ENCODE results near the gene TNNT3.

The TNNT3 gene

GRCh38 chr11:1930462-1930830 lies 10.9 kb downstream of the TNNT3 start:
- no peak for TF ChIP-seq CTCF (IDR thresholded peaks at IDR 0.05; ENCODE audit: low read depth, low read length, missing control alignments)
- H3K4me3 ChIP-seq (ENCODE audit: low read depth, low read length), result no peak overlapping the region
- DNase-seq (ENCODE audit: low read depth), result no peak

- DNase-seq (ENCODE audit: low read depth), result no peak
- H3K4me3 ChIP-seq (ENCODE audit: low read depth, low read length), result no peak overlapping the region
- TF ChIP-seq CTCF (IDR thresholded peaks at IDR 0.05; ENCODE audit: low read depth, low read length, missing control alignments), result no peak
Observed at GRCh38 chr11:1931341-1932104, 12.0 kb downstream of the TNNT3 start.

DNA sequence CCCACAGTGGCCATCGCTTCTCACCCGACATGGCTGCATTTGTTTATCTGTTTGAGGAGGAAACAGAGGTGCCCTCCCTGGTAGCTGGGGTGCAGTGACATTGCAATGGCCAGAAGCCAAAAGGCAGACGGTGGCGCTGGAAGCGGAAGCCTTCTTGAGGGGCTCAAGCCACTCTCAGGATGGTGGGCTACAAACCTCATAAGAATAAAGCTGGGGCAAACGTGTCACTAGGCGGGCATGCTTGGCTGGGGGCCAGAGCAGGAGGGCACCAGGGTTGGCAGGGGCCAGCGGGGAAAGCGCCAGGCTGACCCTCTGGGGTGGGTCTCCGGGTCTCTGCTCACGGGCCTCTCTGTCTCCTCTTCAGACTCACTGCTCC lies 12.6 kb downstream of the TNNT3 start:
- TF ChIP-seq CTCF (IDR thresholded peaks at IDR 0.05; ENCODE audit: low read depth, low read length, missing control alignments), result no peak
- no peak overlapping the region for H3K4me3 ChIP-seq (ENCODE audit: low read depth, low read length)
- DNase-seq (ENCODE audit: low read depth), result no peak

- DNase-seq (ENCODE audit: low read depth), result no peak
- no peak for TF ChIP-seq CTCF (IDR thresholded peaks at IDR 0.05; ENCODE audit: low read depth, low read length, missing control alignments)
- no peak overlapping the region for H3K4me3 ChIP-seq (ENCODE audit: low read depth, low read length)
Observed at GRCh38 chr11:1932681-1933080, 13.2 kb downstream of the TNNT3 start.

DNA sequence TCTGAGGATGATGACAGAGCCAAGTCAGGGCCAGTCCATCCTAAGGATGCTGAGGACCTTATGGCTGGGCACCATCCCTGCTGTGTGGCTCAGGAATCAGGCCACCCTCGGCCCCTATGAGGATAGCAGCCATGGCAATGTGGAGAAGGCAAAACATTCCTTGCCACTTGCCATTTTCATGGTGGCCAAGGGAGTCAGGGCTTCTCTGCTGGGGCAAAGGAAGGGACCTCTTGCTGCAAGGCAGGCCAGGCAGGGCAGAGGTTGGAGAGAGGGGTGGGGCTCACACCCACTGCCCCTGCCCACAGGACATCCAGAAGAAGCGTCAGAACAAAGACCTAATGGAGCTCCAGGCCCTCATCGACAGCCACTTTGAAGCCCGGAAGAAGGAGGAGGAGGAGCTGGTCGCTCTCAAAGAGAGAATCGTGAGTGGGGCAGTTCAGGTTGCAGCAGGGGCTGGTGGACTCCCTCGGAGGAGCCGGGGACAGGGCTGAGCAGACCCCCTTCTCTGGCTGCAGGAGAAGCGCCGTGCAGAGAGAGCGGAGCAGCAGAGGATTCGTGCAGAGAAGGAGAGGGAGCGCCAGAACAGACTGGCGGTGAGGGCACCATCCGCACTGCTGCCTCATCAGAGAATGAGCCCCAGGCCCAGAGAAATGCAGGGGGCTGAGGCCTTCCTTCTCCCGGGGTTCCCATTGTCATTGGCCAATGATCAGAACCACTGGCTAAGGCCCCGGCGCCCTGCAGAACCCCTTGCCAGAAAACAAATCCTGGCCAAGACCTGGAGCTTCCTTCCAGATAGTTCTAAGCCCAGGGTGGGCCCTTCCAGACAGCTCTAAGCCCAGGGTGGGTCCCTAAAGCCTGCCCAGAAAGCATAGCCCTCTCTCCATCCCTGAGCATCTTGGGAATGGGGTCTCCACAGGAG lies 14.2 kb downstream of the TNNT3 start:
- no peak overlapping the region for H3K4me3 ChIP-seq (ENCODE audit: low read depth, low read length)
- TF ChIP-seq CTCF (IDR thresholded peaks at IDR 0.05; ENCODE audit: low read depth, low read length, missing control alignments), result no peak
- no peak for DNase-seq (ENCODE audit: low read depth)

GRCh38 chr11:1934335-1935155 lies 15.0 kb downstream of the TNNT3 start:
- H3K4me3 ChIP-seq (ENCODE audit: low read depth, low read length), result no peak overlapping the region
- TF ChIP-seq CTCF (IDR thresholded peaks at IDR 0.05; ENCODE audit: low read depth, low read length, missing control alignments), result no peak
- no peak for DNase-seq (ENCODE audit: low read depth)

Data from GM12864 (cell line).